Endodermal cell (in vitro differentiated cells): ENCODE data around the gene INSC. TPM values are rescaled to one million over a fixed set of nuclear protein-coding genes. Genes with fewer than 3 reads are reported as not detected.

Source experiments
- DNase-seq: peaks from one replicate; pipeline ENCODE4 v3.0.0-alpha.2; 2017
- H3K27ac ChIP-seq: 2 replicates; pipeline ENCODE4 v1.5.1; 2013; ENCODE audit warnings: mild to moderate bottlenecking, low read depth, low read length, moderate library complexity
- H3K27me3 ChIP-seq: 2 replicates; pipeline ENCODE4 v1.6.1; 2013; ENCODE audit warnings: mild to moderate bottlenecking, low read length, moderate library complexity; ENCODE audit not compliant: insufficient read depth, control insufficient read depth, poor library complexity, severe bottlenecking
- H3K36me3 ChIP-seq: 2 replicates; pipeline ENCODE4 v1.7.0; 2013; ENCODE audit warnings: mild to moderate bottlenecking, low read length, moderate library complexity; ENCODE audit not compliant: control insufficient read depth, insufficient read depth
- H3K4me1 ChIP-seq: one replicate; pipeline ENCODE4 v1.7.0; 2013; ENCODE audit warnings: low read length; ENCODE audit not compliant: control insufficient read depth, insufficient read depth
- H3K4me3 ChIP-seq: 2 replicates; pipeline ENCODE4 v1.5.1; 2013; ENCODE audit warnings: mild to moderate bottlenecking, low read length, moderate library complexity
- H3K9ac ChIP-seq: 2 replicates; pipeline ENCODE4 v1.6.1; 2013; ENCODE audit warnings: mild to moderate bottlenecking, low read length, moderate library complexity; ENCODE audit not compliant: poor library complexity, severe bottlenecking; ENCODE audit errors: extremely low read depth
- H3K9me3 ChIP-seq: 2 replicates; pipeline ENCODE4 v1.6.1; 2013; ENCODE audit warnings: mild to moderate bottlenecking, low read length, moderate library complexity; ENCODE audit not compliant: control insufficient read depth
- H3K27ac Mint-ChIP-seq: 2 replicates; pipeline ENCODE4 v1.8.0; 2020; ENCODE audit warnings: mixed read lengths
- H3K27me3 Mint-ChIP-seq: 2 replicates; pipeline ENCODE4 v1.8.0; 2021; ENCODE audit warnings: mild to moderate bottlenecking, mixed read lengths; ENCODE audit not compliant: insufficient read depth
- H3K36me3 Mint-ChIP-seq: 2 replicates; pipeline ENCODE4 v1.8.0; 2020; ENCODE audit warnings: low read depth, mixed read lengths
- H3K4me1 Mint-ChIP-seq: 2 replicates; pipeline ENCODE4 v1.8.0; 2020; ENCODE audit warnings: mixed read lengths
- H3K4me3 Mint-ChIP-seq: 2 replicates; pipeline ENCODE4 v1.8.0; 2020; ENCODE audit warnings: mild to moderate bottlenecking, moderate library complexity, mixed read lengths
- H3K9me3 Mint-ChIP-seq: 2 replicates; pipeline ENCODE4 v1.8.0; 2020; ENCODE audit warnings: mild to moderate bottlenecking, mixed read lengths
- CTCF ChIP-seq: fragments of 200-600 bp; sonication (generic); conservative IDR thresholded peaks from 2 replicates; pipeline ENCODE4 v1.5.0; 2021; ENCODE audit warnings: antibody characterized with exemption, mild to moderate bottlenecking
- WGBS, 2 experiments: methylation state at CpG; one replicate each; pipeline versions ENCODE4 v1.1.5 to v1.1.7; 2013; ENCODE audit warnings: missing lambda C conversion rate in 2 of 2, mixed read lengths in 1 of 2; ENCODE audit not compliant: insufficient coverage in 1 of 2, insufficient read length in 1 of 2; 5-methylcytosine and 5-hydroxymethylcytosine counted together
- total RNA-seq, 2 donors: library from RNA; stranded (reverse); fragmentation: NEBNext Ultra II Directional in 1 of 2; extraction: Animal tissue kit (Norgen Biotek cat#: 25700) in 1 of 2; gene quantifications; 2 replicates in 1 of 2; 3 replicates in 1 of 2; pipeline ENCODE4 v1.2.1, GENCODE V29; 2021

Gene INSC
- total RNA-seq, 2 donors from 2014 or later = not detected

DNA sequence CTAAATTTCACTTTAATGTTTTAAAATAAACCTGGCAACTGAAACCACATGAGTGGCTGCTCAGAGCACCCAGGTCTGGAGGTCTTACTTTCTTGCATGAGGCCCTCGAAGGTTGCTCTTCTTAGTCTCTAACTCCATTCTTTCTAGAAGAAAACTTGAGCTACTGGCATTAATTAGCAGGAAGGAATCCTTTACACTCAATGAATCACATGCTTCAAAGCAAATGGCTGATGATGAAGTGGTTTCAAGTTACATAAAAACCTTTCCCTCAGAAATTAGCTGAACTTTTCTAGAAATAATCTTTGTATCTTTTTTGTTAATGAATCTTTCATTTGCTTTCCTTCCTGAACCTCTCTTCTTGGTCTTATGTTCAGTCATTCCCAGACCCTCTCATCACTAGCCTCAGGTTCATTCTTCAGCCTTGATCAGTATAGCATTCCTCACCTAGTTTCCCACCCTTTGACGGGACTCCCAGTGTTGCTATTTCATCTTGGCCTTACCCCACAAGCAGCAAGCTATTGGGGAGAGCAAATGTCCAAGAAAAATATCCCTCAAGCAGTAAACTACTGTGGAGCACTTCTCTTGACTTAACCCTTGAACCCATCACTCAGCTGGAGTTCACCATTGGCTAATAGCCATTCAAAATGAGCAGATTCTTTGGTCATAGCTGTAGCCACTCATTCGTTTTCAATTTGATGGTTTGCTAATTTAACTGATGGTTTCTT lies 75.1 kb downstream of the INSC start:
- no peaks in the 10 kb centered on the region for H3K27me3 Mint-ChIP-seq
- no peak for DNase-seq
- H3K9me3 Mint-ChIP-seq = no peaks in the 10 kb centered on the region
- H3K9ac ChIP-seq = no peak overlapping the region
- H3K9me3 ChIP-seq = no peaks in the 10 kb centered on the region
- no peaks in the 10 kb centered on the region for H3K27me3 ChIP-seq
- H3K4me3 Mint-ChIP-seq = no peak overlapping the region
- no peak overlapping the region for H3K27ac ChIP-seq
- H3K36me3 Mint-ChIP-seq = no peaks in the 10 kb centered on the region
- peaks cover 7% of the 10 kb centered on the region for H3K4me1 Mint-ChIP-seq
- TF ChIP-seq CTCF = no peak
- no peaks in the 10 kb centered on the region for H3K4me1 ChIP-seq
- no peak overlapping the region for H3K27ac Mint-ChIP-seq
- H3K36me3 ChIP-seq = no peaks in the 10 kb centered on the region
- no peak overlapping the region for H3K4me3 ChIP-seq
- WGBS, 2 experiments = 80 to 100% methylated on average over 2 to 3 of the region's 3 CpGs

DNA sequence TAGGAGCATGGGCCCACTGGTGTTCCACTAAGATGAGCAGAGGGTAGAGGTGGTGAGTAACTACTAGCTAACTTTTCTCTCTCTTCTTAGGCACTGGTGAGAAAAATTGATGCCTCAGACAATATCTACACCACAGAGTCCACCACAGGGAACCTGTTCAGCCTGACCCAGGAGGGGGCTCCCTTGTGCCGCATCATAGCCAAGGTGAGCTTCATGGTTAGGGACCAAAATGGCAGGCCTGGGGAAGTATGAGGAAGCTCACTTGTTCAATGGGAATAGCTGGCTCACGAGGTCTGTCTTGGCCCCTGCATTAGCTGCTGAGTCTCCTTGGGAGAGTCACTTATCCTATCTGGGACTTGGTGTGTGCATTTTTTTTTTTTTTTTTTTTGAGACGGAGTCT lies 75.9 kb downstream of the INSC start:
- H3K36me3 Mint-ChIP-seq = no peaks in the 10 kb centered on the region
- Histone ChIP-seq H3K27me3 (no peaks in the 10 kb centered on the region), H3K36me3 (no peaks in the 10 kb centered on the region), H3K27ac (no peak overlapping the region), H3K4me3 (no peak overlapping the region), H3K4me1 (peaks cover 4% of the 10 kb centered on the region), H3K9ac (no peak overlapping the region), H3K9me3 (no peaks in the 10 kb centered on the region)
- peaks cover 14% of the 10 kb centered on the region for H3K4me1 Mint-ChIP-seq
- no peak for TF ChIP-seq CTCF
- H3K4me3 Mint-ChIP-seq = no peak overlapping the region
- WGBS, 2 experiments = 87 to 92% methylated on average over 2 of the region's 3 CpGs
- H3K9me3 Mint-ChIP-seq = no peaks in the 10 kb centered on the region
- DNase-seq = peak; percentile 24
- H3K27me3 Mint-ChIP-seq = no peaks in the 10 kb centered on the region
- no peak overlapping the region for H3K27ac Mint-ChIP-seq

DNA sequence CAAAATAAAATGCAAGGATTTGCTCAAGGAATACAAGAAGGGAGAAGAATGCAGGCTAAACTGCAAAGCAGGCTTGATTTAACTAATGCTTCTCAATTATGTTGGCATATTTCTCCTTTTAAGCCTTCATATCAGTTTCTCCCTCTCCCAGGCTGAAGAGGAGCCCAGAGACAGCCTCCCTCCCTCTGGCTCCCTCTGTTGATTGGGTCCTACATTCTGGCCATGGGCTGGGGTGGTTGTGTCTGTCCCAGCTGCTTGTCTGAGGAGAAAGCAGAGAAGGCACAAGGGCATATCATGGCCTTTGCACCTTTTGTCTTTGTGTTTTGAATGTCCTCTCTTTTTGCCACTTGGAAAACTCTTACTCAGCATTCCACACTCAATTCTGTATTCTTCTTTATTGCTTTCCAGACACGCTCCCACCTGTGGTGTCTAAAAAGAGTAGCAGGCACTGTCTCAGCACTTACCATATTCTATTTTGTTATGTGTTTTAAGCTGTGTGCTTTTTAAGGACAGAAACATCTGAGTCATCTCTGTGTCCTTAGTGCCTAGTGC lies 77.4 kb downstream of the INSC start:
- Mint-ChIP-seq H3K4me1 (peaks cover 9% of the 10 kb centered on the region), H3K27ac (no peak overlapping the region), H3K9me3 (no peaks in the 10 kb centered on the region), H3K4me3 (no peak overlapping the region), H3K27me3 (no peaks in the 10 kb centered on the region), H3K36me3 (no peaks in the 10 kb centered on the region)
- no peak overlapping the region for H3K9ac ChIP-seq
- WGBS, 2 experiments = 83% methylated on average over 1 of the region's 1 CpG; no CpG with 5 or more reads in 1 of the 2 experiments
- TF ChIP-seq CTCF = peak; percentile 25
- H3K36me3 ChIP-seq = no peaks in the 10 kb centered on the region
- H3K27me3 ChIP-seq = no peaks in the 10 kb centered on the region
- H3K27ac ChIP-seq = no peak overlapping the region
- no peak overlapping the region for H3K4me3 ChIP-seq
- peaks cover 4% of the 10 kb centered on the region for H3K4me1 ChIP-seq
- peak; percentile 55 for DNase-seq
- no peaks in the 10 kb centered on the region for H3K9me3 ChIP-seq
